H9 (cell line): ENCODE results near the gene RRBP1. TPM values are rescaled to one million over a fixed set of nuclear protein-coding genes. Genes with fewer than 3 reads are reported as not detected.

Experiments
- DNase-seq: peaks from one replicate; pipeline ENCODE4 v3.0.0-alpha.2; 2017
- H2AFZ ChIP-seq: one replicate; pipeline ENCODE4 v1.6.1; 2013; ENCODE audit warnings: mild to moderate bottlenecking, low read length, control low read depth, moderate library complexity
- H2AK5ac ChIP-seq: 2 replicates; pipeline ENCODE4 v1.6.1; 2013; ENCODE audit warnings: low read length, control low read depth, mixed read lengths; ENCODE audit not compliant: insufficient read length
- H2BK120ac ChIP-seq: one replicate; pipeline ENCODE4 v1.6.1; 2013; ENCODE audit warnings: low read depth, mild to moderate bottlenecking, low read length, control low read depth, inconsistent platforms; ENCODE audit not compliant: poor library complexity, severe bottlenecking
- H2BK12ac ChIP-seq: 2 replicates; pipeline ENCODE4 v1.6.1; 2013; ENCODE audit warnings: low read length, control low read depth, mixed read lengths, low read depth; ENCODE audit not compliant: insufficient read length
- H2BK15ac ChIP-seq: 2 replicates; pipeline ENCODE4 v1.6.1; 2013; ENCODE audit warnings: low read depth, low read length, control low read depth
- H2BK20ac ChIP-seq: one replicate; pipeline ENCODE4 v1.6.1; 2013; ENCODE audit warnings: low read depth, mild to moderate bottlenecking, low read length, control low read depth, inconsistent platforms; ENCODE audit not compliant: poor library complexity, severe bottlenecking
- H2BK5ac ChIP-seq: 2 replicates; pipeline ENCODE4 v1.6.1; 2013; ENCODE audit warnings: low read length, control low read depth, mixed read lengths; ENCODE audit not compliant: insufficient read length
- H3K14ac ChIP-seq: 2 replicates; pipeline ENCODE4 v1.6.1; 2013; ENCODE audit warnings: low read length, control low read depth; ENCODE audit not compliant: insufficient read depth
- H3K18ac ChIP-seq: 2 replicates; pipeline ENCODE4 v1.6.1; 2013; ENCODE audit warnings: low read depth, mild to moderate bottlenecking, mixed read lengths, low read length, control low read depth; ENCODE audit not compliant: insufficient read length
- H3K23ac ChIP-seq: 2 replicates; pipeline ENCODE4 v1.6.1; 2013; ENCODE audit warnings: low read length, control low read depth, mixed read lengths, low read depth; ENCODE audit not compliant: insufficient read length
- H3K23me2 ChIP-seq: 2 replicates; pipeline ENCODE4 v1.6.1; 2013; ENCODE audit warnings: low read depth, mild to moderate bottlenecking, mixed read lengths, low read length, control low read depth; ENCODE audit not compliant: insufficient read length, poor library complexity, severe bottlenecking
- H3K27ac ChIP-seq: 2 replicates; pipeline ENCODE4 v1.5.1; 2013; ENCODE audit warnings: low read length, control low read depth, mixed read lengths, low read depth; ENCODE audit not compliant: insufficient read length
- H3K27me3 ChIP-seq: 2 replicates; pipeline ENCODE4 v1.6.1; 2013; ENCODE audit warnings: low read length, control low read depth, inconsistent platforms; ENCODE audit not compliant: insufficient read depth
- H3K4ac ChIP-seq: 2 replicates; pipeline ENCODE4 v1.6.1; 2013; ENCODE audit warnings: low read depth, mild to moderate bottlenecking, control low read depth, inconsistent platforms, low read length, moderate library complexity
- H3K4me1 ChIP-seq: 2 replicates; pipeline ENCODE4 v1.6.1; 2013; ENCODE audit warnings: low read length, control low read depth, inconsistent platforms; ENCODE audit not compliant: insufficient read depth
- H3K4me2 ChIP-seq: 2 replicates; pipeline ENCODE4 v1.6.1; 2013; ENCODE audit warnings: low read length, control low read depth, mixed read lengths; ENCODE audit not compliant: insufficient read length, insufficient read depth
- H3K56ac ChIP-seq: 2 replicates; pipeline ENCODE4 v1.6.1; 2013; ENCODE audit warnings: low read depth, mild to moderate bottlenecking, mixed read lengths, low read length, control low read depth; ENCODE audit not compliant: insufficient read length
- H3K79me1 ChIP-seq: 2 replicates; pipeline ENCODE4 v1.6.1; 2013; ENCODE audit warnings: low read depth, mild to moderate bottlenecking, moderate library complexity, low read length, control low read depth, inconsistent platforms; ENCODE audit not compliant: insufficient read depth, poor library complexity, severe bottlenecking
- H3K79me2 ChIP-seq: 2 replicates; pipeline ENCODE4 v1.6.1; 2013; ENCODE audit warnings: low read length, control low read depth, inconsistent platforms; ENCODE audit not compliant: insufficient read depth
- H3K9ac ChIP-seq: 2 replicates; pipeline ENCODE4 v1.6.1; 2013; ENCODE audit warnings: low read length, control low read depth, mixed read lengths; ENCODE audit not compliant: insufficient read length; ENCODE audit errors: extremely low read depth
- H3K9me3 ChIP-seq: one replicate; pipeline ENCODE4 v1.6.1; 2013; ENCODE audit warnings: low read depth, low read length, inconsistent platforms; ENCODE audit not compliant: control insufficient read depth
- H3T11ph ChIP-seq: one replicate; pipeline ENCODE4 v1.6.1; 2013; ENCODE audit warnings: mild to moderate bottlenecking, low read length, control low read depth, inconsistent platforms
- H4K20me1 ChIP-seq: one replicate; pipeline ENCODE4 v1.6.1; 2013; ENCODE audit not compliant: control insufficient read depth, insufficient read length, insufficient read depth
- H4K5ac ChIP-seq: 2 replicates; pipeline ENCODE4 v1.6.1; 2013; ENCODE audit warnings: low read depth, mild to moderate bottlenecking, mixed read lengths, low read length, control low read depth; ENCODE audit not compliant: insufficient read length
- H4K8ac ChIP-seq: replicated peaks from 2 replicates; pipeline ENCODE4 v1.6.1; 2013; ENCODE audit warnings: low read length, control low read depth, mixed read lengths, low read depth; ENCODE audit not compliant: insufficient read length
- H4K91ac ChIP-seq: 2 replicates; pipeline ENCODE4 v1.6.1; 2013; ENCODE audit warnings: low read depth, mild to moderate bottlenecking, moderate library complexity, mixed read lengths, low read length, control low read depth; ENCODE audit not compliant: insufficient read length
- H3K27ac Mint-ChIP-seq, 3 experiments: 2 replicates in 2 of 3; 3 replicates in 1 of 3; pipeline ENCODE4 v1.8.0; 2020 to 2021; ENCODE audit warnings: mixed read lengths in 3 of 3, mild to moderate bottlenecking in 1 of 3, moderate library complexity in 1 of 3
- H3K27me3 Mint-ChIP-seq: 2 replicates; pipeline ENCODE4 v1.8.0; 2021; ENCODE audit warnings: low read depth, mild to moderate bottlenecking, moderate library complexity, mixed read lengths
- H3K36me3 Mint-ChIP-seq, 3 experiments: 2 replicates in 2 of 3; 3 replicates in 1 of 3; pipeline ENCODE4 v1.8.0; 2020 to 2021; ENCODE audit warnings: low read depth in 3 of 3, mixed read lengths in 3 of 3; ENCODE audit not compliant: insufficient read depth in 1 of 3
- H3K4me1 Mint-ChIP-seq, 2 experiments: 2 replicates each; pipeline ENCODE4 v1.8.0; 2020; ENCODE audit warnings: mixed read lengths in 2 of 2
- H3K4me3 Mint-ChIP-seq, 2 experiments: 2 replicates in 1 of 2; 3 replicates in 1 of 2; pipeline ENCODE4 v1.8.0; 2020 to 2021; ENCODE audit warnings: mild to moderate bottlenecking in 2 of 2, mixed read lengths in 2 of 2, moderate library complexity in 1 of 2
- H3K9me3 Mint-ChIP-seq, 2 experiments: 2 replicates in 1 of 2; 3 replicates in 1 of 2; pipeline ENCODE4 v1.8.0; 2020; ENCODE audit warnings: mild to moderate bottlenecking in 2 of 2, mixed read lengths in 2 of 2, moderate library complexity in 1 of 2
- WGBS: extraction: QIAGEN DNeasy Blood & Tissue Kit; methylation state at CpG from one replicate; pipeline ENCODE4 v1.1.7; 2013; ENCODE audit warnings: missing lambda C conversion rate, low lambda C conversion rate, mixed read lengths; ENCODE audit not compliant: insufficient read length; ENCODE audit errors: extremely low coverage; 5-methylcytosine and 5-hydroxymethylcytosine counted together
- total RNA-seq: library from RNA; stranded (reverse); gene quantifications from 2 replicates; pipeline ENCODE4 v1.2.1, GENCODE V29; 2021
- TF ChIP-seq, protein P1 (sequence below): fragments of 200-600 bp; sonication (generic); conservative IDR thresholded peaks from 3 replicates; pipeline ENCODE4 v1.8.0; 2021; ENCODE audit warnings: antibody characterized with exemption, mild to moderate bottlenecking

Gene RRBP1
- total RNA-seq, 1 experiment from 2014 or later, result 97.8 TPM

DNA sequence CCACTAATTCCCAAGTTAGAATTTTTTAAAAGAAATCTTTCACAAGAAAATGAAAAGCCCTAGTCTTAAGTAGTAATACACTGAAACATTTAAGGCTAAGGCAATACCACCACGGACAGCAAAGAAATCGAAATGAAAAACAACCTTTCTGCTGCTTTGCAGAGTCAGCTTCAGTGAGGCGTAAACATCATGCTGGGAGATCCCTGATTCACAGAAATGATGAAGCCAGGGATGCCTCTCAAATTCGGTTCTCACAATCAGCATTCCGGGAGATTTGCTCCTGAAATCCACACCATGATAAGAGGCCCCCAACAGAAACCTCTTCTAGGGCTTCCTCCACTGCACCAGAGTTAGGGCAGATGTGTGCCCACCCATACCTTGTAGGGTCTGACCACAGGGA lies 18.6 kb downstream of the RRBP1 start:
- Mint-ChIP-seq H3K36me3 (peaks cover 22 to 33% (median 26%) of the 10 kb centered on the region in 3 experiments), H3K27me3 (no peaks in the 10 kb centered on the region; the same call in 1 of the 2 replicates), H3K4me1 (peaks cover 19 to 30% of the 10 kb centered on the region in 2 experiments), H3K9me3 (peaks cover 4 to 13% of the 10 kb centered on the region in 2 experiments), H3K4me3 (no peak overlapping the region), H3K27ac (peak overlapping the region; percentile 11 to 91 (median 72); a peak in 4 of 7 replicates)
- H3T11ph ChIP-seq, result no peak overlapping the region
- no peak overlapping the region for H3K4me2 ChIP-seq
- no peak overlapping the region for H2BK120ac ChIP-seq
- DNase-seq, result no peak
- no CpG with 5 or more reads among the region's 5 CpGs for WGBS
- H3K4me1 ChIP-seq, result peaks cover under 1% of the 10 kb centered on the region
- H2AFZ ChIP-seq, result no peak overlapping the region
- no peak overlapping the region for H3K4ac ChIP-seq
- H3K79me1 ChIP-seq, result peaks cover 5% of the 10 kb centered on the region
- H3K9ac ChIP-seq, result no peak overlapping the region
- TF ChIP-seq, protein P1, sequence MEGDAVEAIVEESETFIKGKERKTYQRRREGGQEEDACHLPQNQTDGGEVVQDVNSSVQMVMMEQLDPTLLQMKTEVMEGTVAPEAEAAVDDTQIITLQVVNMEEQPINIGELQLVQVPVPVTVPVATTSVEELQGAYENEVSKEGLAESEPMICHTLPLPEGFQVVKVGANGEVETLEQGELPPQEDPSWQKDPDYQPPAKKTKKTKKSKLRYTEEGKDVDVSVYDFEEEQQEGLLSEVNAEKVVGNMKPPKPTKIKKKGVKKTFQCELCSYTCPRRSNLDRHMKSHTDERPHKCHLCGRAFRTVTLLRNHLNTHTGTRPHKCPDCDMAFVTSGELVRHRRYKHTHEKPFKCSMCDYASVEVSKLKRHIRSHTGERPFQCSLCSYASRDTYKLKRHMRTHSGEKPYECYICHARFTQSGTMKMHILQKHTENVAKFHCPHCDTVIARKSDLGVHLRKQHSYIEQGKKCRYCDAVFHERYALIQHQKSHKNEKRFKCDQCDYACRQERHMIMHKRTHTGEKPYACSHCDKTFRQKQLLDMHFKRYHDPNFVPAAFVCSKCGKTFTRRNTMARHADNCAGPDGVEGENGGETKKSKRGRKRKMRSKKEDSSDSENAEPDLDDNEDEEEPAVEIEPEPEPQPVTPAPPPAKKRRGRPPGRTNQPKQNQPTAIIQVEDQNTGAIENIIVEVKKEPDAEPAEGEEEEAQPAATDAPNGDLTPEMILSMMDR, result no peak
- H3K27me3 ChIP-seq, result no peaks in the 10 kb centered on the region
- no peak overlapping the region for H3K14ac ChIP-seq
- no peak overlapping the region for H2AK5ac ChIP-seq
- H2BK20ac ChIP-seq, result no peak overlapping the region
- H4K20me1 ChIP-seq, result no peaks in the 10 kb centered on the region
- H2BK5ac ChIP-seq, result no peak overlapping the region
- peaks cover 23% of the 10 kb centered on the region; the same call in 1 of the 2 replicates for H3K79me2 ChIP-seq
- H3K23ac ChIP-seq, result no peak overlapping the region
- no peaks in the 10 kb centered on the region for H3K23me2 ChIP-seq
- no peak overlapping the region for H2BK12ac ChIP-seq
- no peak overlapping the region for H4K91ac ChIP-seq
- H4K5ac ChIP-seq, result no peak overlapping the region
- no peak overlapping the region for H2BK15ac ChIP-seq
- no peak overlapping the region for H3K27ac ChIP-seq
- H3K56ac ChIP-seq, result no peak overlapping the region
- H4K8ac ChIP-seq, result no peak overlapping the region
- no peak overlapping the region for H3K18ac ChIP-seq
- no peaks in the 10 kb centered on the region for H3K9me3 ChIP-seq
